ENCODE results near the gene UMPS.
"Not testable (repeated sequence)": the region's sequence is repeated elsewhere in the genome, so short reads cannot be mapped to it uniquely, and the experiment has no call there.

Gene UMPS

DNA sequence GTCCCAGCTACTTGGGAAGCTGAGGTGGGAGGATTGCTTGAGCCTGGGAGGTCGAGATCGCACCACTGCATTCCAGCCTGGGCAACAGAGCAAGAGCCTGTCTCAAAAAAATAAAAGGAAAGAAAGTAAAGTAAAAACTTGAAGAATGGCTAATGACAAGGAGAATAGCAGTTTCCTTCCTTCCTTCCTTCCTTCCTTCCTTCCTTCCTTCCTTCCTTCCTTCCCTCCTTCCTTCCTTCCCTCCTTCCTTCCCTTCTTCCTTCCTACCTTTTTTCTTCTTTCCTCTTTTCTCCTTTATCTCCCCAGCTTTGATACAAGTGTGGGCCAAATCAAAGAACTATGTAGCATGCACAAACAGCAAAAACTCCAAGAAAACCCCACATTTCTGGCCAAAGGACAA lies 23.0 kb upstream of the UMPS start:
- not testable (repeated sequence) for FAIRE-seq; DNase-seq (ENCODE audit: low spot score)

GRCh38 chr3:124707656-124708062 lies 22.6 kb upstream of the UMPS start:
- FAIRE-seq (no peak), DNase-seq (ENCODE audit: low spot score) (no peak)

DNA sequence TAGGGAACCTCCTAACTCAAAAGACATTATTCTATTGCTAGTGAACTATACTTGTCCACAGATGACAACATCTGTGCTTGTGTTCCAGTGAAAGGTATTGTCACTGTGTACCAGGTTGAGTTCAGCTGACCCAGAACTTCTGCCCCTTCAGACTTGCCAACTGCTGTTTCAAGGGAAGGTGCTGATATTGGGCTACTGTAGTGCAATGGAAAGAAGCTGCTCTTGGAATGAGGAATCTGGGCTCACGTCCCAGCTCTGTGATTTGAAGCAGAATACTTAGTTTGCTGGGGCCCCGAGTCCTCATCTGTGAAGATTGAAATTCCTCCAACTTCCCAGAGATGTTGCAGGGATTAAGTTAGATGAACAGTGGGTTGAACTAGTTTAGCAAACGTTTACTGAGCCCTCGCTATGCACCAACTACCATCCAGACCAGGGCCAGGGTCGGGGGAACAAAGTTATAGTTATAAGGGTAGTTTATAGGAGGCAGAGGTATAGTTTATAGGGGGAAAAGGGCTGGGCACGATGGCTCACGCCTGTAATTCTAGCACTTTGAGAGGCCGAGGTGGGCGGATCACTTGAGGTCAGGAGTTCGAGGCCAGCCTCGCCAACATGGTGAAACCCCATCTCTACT lies 15.9 kb upstream of the UMPS start:
- DNase-seq (ENCODE audit: low spot score) (no peak), FAIRE-seq (no peak)

GRCh38 chr3:124722589-124722988 lies 7.7 kb upstream of the UMPS start:
- FAIRE-seq (no peak), DNase-seq (ENCODE audit: low spot score) (no peak)

DNA sequence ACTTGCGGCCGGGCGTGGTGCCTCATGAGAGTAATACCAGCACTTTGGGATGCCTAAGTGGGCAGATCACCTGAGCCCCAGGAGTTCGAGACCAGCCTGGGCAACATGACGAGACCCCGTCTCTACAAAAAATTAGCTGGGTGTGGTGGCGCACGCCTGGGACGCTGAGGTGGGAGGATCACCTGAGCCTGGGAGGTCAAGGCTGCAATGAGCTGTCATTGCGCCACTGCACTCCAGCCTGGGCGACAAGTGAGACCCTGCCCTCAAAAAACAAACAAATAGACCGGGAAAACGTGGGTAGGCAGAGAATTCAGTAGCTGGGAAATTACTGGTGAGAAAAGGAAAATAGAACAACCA lies 667 bp downstream of the UMPS start:
- DNase-seq (ENCODE audit: low spot score) (no peak), FAIRE-seq (no peak)

- DNase-seq (ENCODE audit: low spot score) (no peak), FAIRE-seq (no peak)
These were observed 1.5 kb downstream of the UMPS start for GRCh38 chr3:124731760-124732159.

- DNase-seq (ENCODE audit: low spot score), result no peak
- FAIRE-seq, result no peak
These were observed 10.8 kb downstream of the UMPS start for GRCh38 chr3:124741027-124741426.

- FAIRE-seq (no peak), DNase-seq (ENCODE audit: low spot score) (no peak)
These were observed 15.5 kb downstream of the UMPS start for GRCh38 chr3:124745756-124746155.

- FAIRE-seq, result no peak
- no peak for DNase-seq (ENCODE audit: low spot score)
These were observed 17.1 kb downstream of the UMPS start for GRCh38 chr3:124747111-124747981.

GRCh38 chr3:124748560-124749198 lies 18.4 kb downstream of the UMPS start:
- DNase-seq (ENCODE audit: low spot score) (no peak), FAIRE-seq (no peak)

DNA sequence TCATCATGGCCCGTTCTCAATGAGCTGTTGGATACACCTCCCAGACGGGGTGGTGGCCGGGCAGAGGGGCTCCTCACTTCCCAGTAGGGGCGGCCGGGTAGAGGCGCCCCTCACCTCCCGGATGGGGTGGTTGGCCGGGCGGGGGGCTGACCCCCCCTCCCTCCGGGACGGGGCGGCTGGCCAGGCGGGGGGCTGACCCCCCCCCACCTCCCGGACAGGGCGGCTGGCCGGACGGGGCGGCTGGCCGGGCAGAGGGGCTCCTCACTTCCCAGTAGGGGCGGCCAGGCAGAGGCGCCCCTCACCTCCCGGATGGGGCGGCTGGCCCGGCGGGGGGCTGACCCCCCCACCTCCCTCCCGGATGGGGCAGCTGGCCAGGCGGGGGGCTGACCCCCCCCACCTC lies 19.6 kb downstream of the UMPS start:
- not testable (repeated sequence) for DNase-seq (ENCODE audit: low spot score); FAIRE-seq

- FAIRE-seq (no peak), DNase-seq (ENCODE audit: low spot score) (no peak)
These were observed 21.2 kb downstream of the UMPS start for GRCh38 chr3:124751501-124751900.

- DNase-seq (ENCODE audit: low spot score) (no peak), FAIRE-seq (no peak)
These were observed 21.8 kb downstream of the UMPS start for GRCh38 chr3:124752051-124752450.

- not testable (repeated sequence) for FAIRE-seq; DNase-seq (ENCODE audit: low spot score)
These were observed 27.7 kb downstream of the UMPS start for GRCh38 chr3:124757926-124758325.

DNA sequence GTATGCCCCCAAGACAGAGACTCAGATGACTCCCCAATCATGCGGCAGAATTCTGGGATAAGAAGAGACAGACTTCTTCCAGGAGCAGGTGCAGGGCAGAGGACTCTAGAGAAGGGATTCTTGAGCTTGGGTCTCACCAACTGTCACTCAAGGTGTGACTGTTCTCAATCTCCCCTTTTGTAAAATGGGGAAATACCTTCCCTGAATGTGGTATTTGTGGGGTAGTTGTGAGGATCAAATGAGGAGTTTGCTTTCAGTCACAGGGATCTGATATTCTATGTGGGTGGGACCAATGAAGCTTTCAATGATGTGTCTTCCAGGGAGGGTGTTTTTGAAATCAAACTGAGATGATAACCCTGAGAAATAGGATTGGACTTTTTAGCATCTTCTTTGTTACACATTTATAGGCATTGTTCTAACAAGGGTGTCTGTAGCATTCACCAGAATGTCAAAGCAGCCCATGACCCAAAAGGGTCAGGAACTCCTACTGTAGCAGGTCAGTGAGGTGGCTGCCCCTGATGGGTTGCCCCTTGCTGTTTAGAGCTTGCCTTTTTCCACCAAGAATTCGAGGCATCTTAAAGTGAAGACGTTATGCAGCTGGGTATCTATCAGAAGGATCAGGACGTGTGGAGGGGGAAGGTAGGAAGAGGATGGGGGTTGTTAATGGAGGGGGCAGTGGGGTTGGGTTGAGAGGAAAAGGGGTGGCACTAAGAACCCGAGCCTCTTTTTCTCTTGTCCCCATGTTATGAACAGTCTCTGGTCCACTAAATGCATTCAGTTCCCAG lies 28.8 kb downstream of the UMPS start:
- FAIRE-seq (no peak), DNase-seq (ENCODE audit: low spot score) (no peak)

DNA sequence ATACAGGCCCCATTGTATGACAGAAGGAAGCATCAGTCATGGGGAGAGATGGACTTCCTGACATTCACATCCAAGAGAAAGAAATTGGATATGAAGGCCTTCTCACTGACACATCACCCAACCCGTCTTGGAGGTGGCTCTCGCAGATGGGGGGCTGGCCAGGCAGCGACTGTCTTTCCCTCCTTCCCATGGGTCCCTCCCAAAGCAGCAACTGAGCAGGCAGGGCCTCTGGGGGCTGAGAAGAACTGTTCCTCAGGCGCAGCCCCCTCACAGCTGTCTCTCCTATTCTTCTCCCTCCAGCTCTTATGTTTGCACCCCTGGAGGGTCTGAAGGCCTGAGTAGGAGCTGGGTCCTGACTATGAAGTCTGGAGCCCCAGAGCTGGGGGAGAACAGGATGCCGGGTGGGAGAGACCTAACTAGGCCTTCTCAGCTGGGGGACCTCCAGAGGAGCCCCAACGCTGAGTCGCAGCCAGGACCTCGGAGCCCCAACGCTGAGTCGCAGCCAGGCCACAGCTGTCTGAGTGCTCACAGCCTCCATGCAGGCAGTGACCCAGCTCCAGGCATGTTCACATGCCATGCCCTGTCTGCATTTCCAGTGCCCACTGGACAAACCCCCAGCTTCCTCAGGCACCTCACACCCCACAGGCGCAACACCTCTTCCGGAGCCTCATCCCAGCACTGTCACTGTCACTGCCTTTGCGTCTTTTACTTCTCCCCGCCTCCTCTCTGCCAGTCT lies 29.6 kb downstream of the UMPS start:
- no peak for FAIRE-seq

DNA sequence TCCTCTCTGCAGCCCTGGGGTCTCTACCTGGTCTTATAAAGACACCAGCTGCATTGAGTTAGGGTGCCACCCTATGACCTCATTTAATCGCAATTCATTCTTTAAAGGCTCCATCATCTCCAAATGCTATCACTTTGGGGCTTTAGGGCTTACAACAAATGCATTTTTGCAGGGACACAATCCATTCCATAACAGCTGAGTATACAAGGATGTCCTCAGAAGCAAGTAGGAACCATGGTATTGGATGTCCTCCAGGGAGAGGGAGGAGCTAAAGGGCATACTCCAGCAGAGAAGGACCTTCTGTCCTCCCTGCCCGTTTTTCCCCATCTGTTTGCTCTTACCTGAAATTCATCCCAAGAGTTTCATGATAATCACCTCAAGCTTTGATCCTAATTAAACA lies 30.3 kb downstream of the UMPS start:
- DNase-seq (ENCODE audit: low spot score) (no peak), FAIRE-seq (no peak)

More for the DNA sequence above, 29.6 kb downstream of the UMPS start:
- no peak for DNase-seq (ENCODE audit: low spot score)

GRCh38 chr3:124761250-124761796 lies 31.1 kb downstream of the UMPS start:
- peak; percentile 80 for DNase-seq (ENCODE audit: low spot score)
- FAIRE-seq, result peak; percentile 71

DNA sequence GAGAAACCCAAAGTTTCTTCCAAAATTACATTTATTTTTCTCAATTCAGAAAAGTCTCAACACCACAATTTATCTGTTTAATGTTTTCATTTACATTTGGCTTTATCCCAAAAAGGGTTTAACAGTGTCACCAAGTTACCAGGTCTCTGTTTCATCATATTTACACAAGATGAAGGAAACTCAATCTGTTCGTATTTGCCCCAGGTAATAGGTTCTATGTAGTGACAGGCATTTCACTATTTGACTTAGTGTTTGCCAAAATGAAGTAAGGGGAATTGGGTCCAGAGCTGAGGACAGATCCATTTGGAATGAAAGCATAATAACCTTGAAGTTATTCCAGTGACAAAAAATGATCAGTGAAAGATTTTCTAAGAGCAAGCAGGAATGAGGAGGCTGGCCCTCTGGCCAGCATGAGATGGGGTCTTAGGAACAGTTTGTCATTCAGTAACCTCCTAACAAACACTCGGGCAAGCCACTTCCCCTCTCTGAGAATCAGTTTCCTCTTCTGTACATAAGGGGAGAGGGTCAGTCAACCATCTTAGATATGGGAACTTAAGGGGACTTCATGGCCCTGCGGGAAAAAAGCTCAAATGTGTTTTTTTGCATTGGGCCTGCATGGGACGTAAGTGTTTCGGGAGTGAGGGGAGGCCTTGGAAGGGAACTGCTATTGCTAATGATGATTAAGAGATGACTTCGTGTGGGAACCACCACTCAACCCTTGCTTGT lies 31.8 kb downstream of the UMPS start:
- FAIRE-seq, result no peak
- DNase-seq (ENCODE audit: low spot score), result no peak

DNA sequence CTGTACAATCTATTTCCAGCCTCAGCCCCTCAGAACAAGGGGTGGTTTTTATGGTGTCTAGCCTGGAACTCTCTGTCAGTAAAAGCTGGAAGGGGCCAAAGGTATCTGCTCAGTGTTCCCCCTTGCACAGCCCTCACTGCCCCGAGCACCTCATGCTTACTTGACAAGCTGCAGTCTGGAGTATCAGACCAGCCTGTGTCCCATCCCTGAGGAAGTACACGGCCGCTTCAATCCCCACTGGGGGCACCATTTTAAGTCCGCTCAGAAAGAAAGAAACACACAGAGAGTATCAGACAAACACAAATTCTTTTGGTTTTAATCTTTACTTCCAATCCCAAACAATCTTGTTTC lies 32.4 kb downstream of the UMPS start:
- no peak for FAIRE-seq
- no peak for DNase-seq (ENCODE audit: low spot score)
